SK-N-SH (cell line): Measurements from ENCODE around the gene LRRC43. TPM values are rescaled to one million over a fixed set of nuclear protein-coding genes. Genes with fewer than 3 reads are reported as not detected.

Experiments used
- CTCF ChIA-PET: fragments of 300-600, 350-600 bp; formaldehyde crosslinking; extraction: SDS; loops from one replicate; lab custom pipeline; 2021; lab: Yijun Ruan, JAX
- POLR2A ChIA-PET: fragments of 350-600 bp; sonication (Branson Sonifier 250); formaldehyde crosslinking; extraction: SDS; loops from one replicate; lab custom pipeline; 2020; ENCODE audit warnings: antibody characterized with exemption, inconsistent platforms; lab: Yijun Ruan, JAX
- DNase-seq: peaks from one replicate; pipeline ENCODE4 v3.0.0; 2012
- H2AFZ ChIP-seq: fragments of 200-600 bp; sonication (generic); 2 replicates; pipeline ENCODE4 v1.8.1; 2016; ENCODE audit warnings: antibody characterized with exemption, mild to moderate bottlenecking, low read depth
- H3F3A ChIP-seq: fragments of 200-600 bp; sonication (generic); replicated peaks from 2 replicates; pipeline ENCODE3; 2016; ENCODE audit warnings: antibody characterized with exemption, mild to moderate bottlenecking; ENCODE audit not compliant: insufficient read depth
- H3K27ac ChIP-seq, 2 experiments: fragments of 200-500 bp in 1 of 2; fragments of 200-600 bp in 1 of 2; sonication (Bioruptor generic) in 1 of 2; sonication (generic), shearing (Covaris generic) in 1 of 2; 2 replicates each; pipeline versions ENCODE4 v1.5.1 to v1.6.1; 2014 to 2016; ENCODE audit warnings: low read depth in 2 of 2, inconsistent platforms in 1 of 2, low read length in 1 of 2, mild to moderate bottlenecking in 1 of 2, mixed read lengths in 1 of 2
- H3K27me3 ChIP-seq: fragments of 200-600 bp; sonication (generic), shearing (Covaris generic); 2 replicates; pipeline ENCODE4 v1.6.1; 2016; ENCODE audit warnings: mixed run types; ENCODE audit not compliant: insufficient read depth
- H3K36me3 ChIP-seq, 2 experiments: fragments of 200-500 bp in 1 of 2; fragments of 200-600 bp in 1 of 2; sonication (Bioruptor generic) in 1 of 2; sonication (generic) in 1 of 2; replicated peaks in 1 of 2; 2 replicates each; pipeline versions ENCODE3 to v1.5.1; 2014 to 2016; ENCODE audit warnings: low read length in 1 of 2, mild to moderate bottlenecking in 1 of 2; ENCODE audit not compliant: insufficient read depth in 2 of 2, control insufficient read depth in 1 of 2
- H3K4me1 ChIP-seq, 2 experiments: fragments of 200-500 bp in 1 of 2; fragments of 200-600 bp in 1 of 2; sonication (Bioruptor generic) in 1 of 2; sonication (generic), shearing (Covaris generic) in 1 of 2; 2 replicates each; pipeline versions ENCODE4 v1.5.1 to v1.6.1; 2014 to 2016; ENCODE audit warnings: low read depth in 1 of 2, low read length in 1 of 2, mixed run types in 1 of 2; ENCODE audit not compliant: insufficient read depth in 2 of 2, control insufficient read depth in 1 of 2
- H3K4me2 ChIP-seq: fragments of 200-600 bp; sonication (generic), shearing (Covaris generic); 2 replicates; pipeline ENCODE4 v1.6.1; 2017; ENCODE audit warnings: mixed run types
- H3K4me3 ChIP-seq, 2 experiments: fragments of 200-500 bp in 1 of 2; fragments of 200-600 bp in 1 of 2; sonication (Bioruptor generic) in 1 of 2; sonication (generic), shearing (Covaris generic) in 1 of 2; 2 replicates each; pipeline versions ENCODE4 v1.5.1 to v1.8.1; 2014 to 2016; ENCODE audit warnings: low read depth in 2 of 2, inconsistent platforms in 1 of 2, low read length in 1 of 2, mild to moderate bottlenecking in 1 of 2, mixed read lengths in 1 of 2, moderate library complexity in 1 of 2
- H3K79me2 ChIP-seq: fragments of 200-600 bp; sonication (generic); 2 replicates; pipeline ENCODE4 v1.8.1; 2017; ENCODE audit warnings: mild to moderate bottlenecking; ENCODE audit not compliant: insufficient read depth
- H3K9ac ChIP-seq: fragments of 200-600 bp; sonication (generic); 2 replicates; pipeline ENCODE4 v1.6.1; 2017; ENCODE audit warnings: mixed run types
- H3K9me2 ChIP-seq: fragments of 200-600 bp; sonication (generic); 2 replicates; pipeline ENCODE4 v1.6.1; 2017; ENCODE audit warnings: mixed run types
- H3K9me3 ChIP-seq: fragments of 200-600 bp; sonication (generic); 2 replicates; pipeline ENCODE4 v1.6.1; 2017; ENCODE audit warnings: mixed run types, mild to moderate bottlenecking, moderate library complexity
- H4K20me1 ChIP-seq: fragments of 200-600 bp; sonication (generic); 2 replicates; pipeline ENCODE4 v1.6.1; 2017; ENCODE audit warnings: mild to moderate bottlenecking, mixed run types; ENCODE audit not compliant: insufficient read depth
- CHD2 ChIP-seq: fragments of 150-350 bp; IDR thresholded peaks from 2 replicates; pipeline ENCODE4 v1.6.1; 2018; ENCODE audit warnings: low read length; ENCODE audit not compliant: partially characterized antibody
- ELF1 ChIP-seq: IDR thresholded peaks from 2 replicates; pipeline ENCODE4 v1.4.0; 2012
- FOXJ3 ChIP-seq: sonication (generic); formaldehyde crosslinking; IDR thresholded peaks from 2 replicates; pipeline ENCODE4 v1.5.1; 2020; ENCODE audit warnings: mild to moderate bottlenecking, missing genetic modification reagents
- GABPA ChIP-seq: IDR thresholded peaks from 2 replicates; pipeline ENCODE4 v1.4.0; 2012; ENCODE audit warnings: low read depth, mild to moderate bottlenecking
- GATA2 ChIP-seq: sonication (generic); formaldehyde crosslinking; IDR thresholded peaks from 2 replicates; pipeline ENCODE4 v1.5.0; 2020; ENCODE audit warnings: mild to moderate bottlenecking, missing genetic modification reagents
- JUND ChIP-seq: IDR thresholded peaks from 2 replicates; pipeline ENCODE4 v1.4.0; 2012
- MXI1 ChIP-seq: IDR thresholded peaks from 2 replicates; pipeline ENCODE4 v1.6.1; 2012; ENCODE audit warnings: mild to moderate bottlenecking, low read depth, low read length, improper control_type of control experiment
- NFIC ChIP-seq: IDR thresholded peaks from 2 replicates; pipeline ENCODE4 v1.4.0; 2012; ENCODE audit warnings: borderline replicate concordance
- NRF1 ChIP-seq: IDR thresholded peaks from 2 replicates; pipeline ENCODE4 v1.6.1; 2012; ENCODE audit warnings: low read depth, mild to moderate bottlenecking, low read length
- RAD21 ChIP-seq: IDR thresholded peaks from 2 replicates; pipeline ENCODE4 v1.6.1; 2012; ENCODE audit warnings: mild to moderate bottlenecking, low read length
- RXRA ChIP-seq: IDR thresholded peaks from 2 replicates; pipeline ENCODE4 v1.4.0; 2012; ENCODE audit warnings: low read depth, mild to moderate bottlenecking, borderline replicate concordance
- TAF1 ChIP-seq: IDR thresholded peaks from 2 replicates; pipeline ENCODE4 v1.6.1; 2012; ENCODE audit warnings: low read depth, mild to moderate bottlenecking, low read length, moderate library complexity, borderline replicate concordance
- TCF12 ChIP-seq: IDR thresholded peaks from 2 replicates; pipeline ENCODE4 v1.4.0; 2012
- YY1 ChIP-seq: IDR thresholded peaks from 2 replicates; pipeline ENCODE4 v1.4.0; 2012; ENCODE audit warnings: low read depth, mild to moderate bottlenecking
- WGBS: methylation state at CpG from one replicate; pipeline ENCODE4 v1.1.6; 2017; ENCODE audit warnings: low lambda C conversion rate; 5-methylcytosine and 5-hydroxymethylcytosine counted together
- polyA plus RNA-seq, 3 experiments: library from polyadenylated mRNA; depleted of rRNA; stranded (reverse); fragments of >200 nt; gene quantifications; 2 replicates each; pipeline ENCODE4 v1.2.3, GENCODE V29; 2012
- TF ChIP-seq, protein P1 (sequence below): fragments of 200-600 bp; sonication (generic); IDR thresholded peaks from 2 replicates; pipeline ENCODE4 v1.6.1; 2017; ENCODE audit warnings: antibody characterized with exemption, mild to moderate bottlenecking, moderate library complexity
- TF ChIP-seq, protein P2 (sequence below): IDR thresholded peaks from 2 replicates; pipeline ENCODE4 v1.4.0; 2012; ENCODE audit warnings: low read depth, borderline replicate concordance
- TF ChIP-seq, protein P3 (sequence below): IDR thresholded peaks from 2 replicates; pipeline ENCODE4 v1.4.0; 2012; ENCODE audit warnings: low read depth
- TF ChIP-seq, protein P4 (sequence below): IDR thresholded peaks from 2 replicates; pipeline ENCODE4 v1.6.1; 2012; ENCODE audit warnings: mild to moderate bottlenecking, low read depth, low read length, moderate library complexity
- TF ChIP-seq, protein P5 (sequence below): IDR thresholded peaks from 2 replicates; pipeline ENCODE4; 2012

LRRC43 gene
- polyA plus RNA-seq, 1 of the 3 experiments (the other 2 are of a cell fraction) = 0.94 TPM

DNA sequence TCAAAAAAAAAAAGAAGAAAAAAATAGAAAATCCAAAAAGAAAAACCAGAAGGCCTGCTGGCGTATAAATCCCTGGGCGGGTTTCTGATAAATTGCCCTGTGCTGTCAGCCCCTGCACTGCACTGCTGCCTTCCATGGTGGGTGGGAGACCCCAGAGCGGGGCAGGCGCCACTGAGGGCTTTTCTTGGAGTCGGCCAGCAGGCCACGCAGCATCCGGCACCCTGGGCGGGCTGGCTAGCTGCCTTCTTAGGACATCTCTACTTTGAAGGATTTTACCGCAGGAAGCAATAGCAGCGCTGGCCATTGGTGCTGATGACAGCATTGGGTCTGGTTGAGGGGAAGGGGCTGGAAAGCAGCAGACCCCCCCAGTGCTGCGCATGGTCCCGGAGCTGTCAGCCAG lies 38.0 kb upstream of the LRRC43 start (continued):
- no peak for TF ChIP-seq TAF1
- TF ChIP-seq JUND = no peak
- TF ChIP-seq TCF12 = no peak
- TF ChIP-seq GATA2 (CRISPR knock-in tag) = no peak
- no peak for TF ChIP-seq RAD21
- TF ChIP-seq, protein P1, sequence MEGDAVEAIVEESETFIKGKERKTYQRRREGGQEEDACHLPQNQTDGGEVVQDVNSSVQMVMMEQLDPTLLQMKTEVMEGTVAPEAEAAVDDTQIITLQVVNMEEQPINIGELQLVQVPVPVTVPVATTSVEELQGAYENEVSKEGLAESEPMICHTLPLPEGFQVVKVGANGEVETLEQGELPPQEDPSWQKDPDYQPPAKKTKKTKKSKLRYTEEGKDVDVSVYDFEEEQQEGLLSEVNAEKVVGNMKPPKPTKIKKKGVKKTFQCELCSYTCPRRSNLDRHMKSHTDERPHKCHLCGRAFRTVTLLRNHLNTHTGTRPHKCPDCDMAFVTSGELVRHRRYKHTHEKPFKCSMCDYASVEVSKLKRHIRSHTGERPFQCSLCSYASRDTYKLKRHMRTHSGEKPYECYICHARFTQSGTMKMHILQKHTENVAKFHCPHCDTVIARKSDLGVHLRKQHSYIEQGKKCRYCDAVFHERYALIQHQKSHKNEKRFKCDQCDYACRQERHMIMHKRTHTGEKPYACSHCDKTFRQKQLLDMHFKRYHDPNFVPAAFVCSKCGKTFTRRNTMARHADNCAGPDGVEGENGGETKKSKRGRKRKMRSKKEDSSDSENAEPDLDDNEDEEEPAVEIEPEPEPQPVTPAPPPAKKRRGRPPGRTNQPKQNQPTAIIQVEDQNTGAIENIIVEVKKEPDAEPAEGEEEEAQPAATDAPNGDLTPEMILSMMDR = no peak
- TF ChIP-seq MXI1 = no peak
- TF ChIP-seq GABPA = no peak
- TF ChIP-seq, protein P2, sequence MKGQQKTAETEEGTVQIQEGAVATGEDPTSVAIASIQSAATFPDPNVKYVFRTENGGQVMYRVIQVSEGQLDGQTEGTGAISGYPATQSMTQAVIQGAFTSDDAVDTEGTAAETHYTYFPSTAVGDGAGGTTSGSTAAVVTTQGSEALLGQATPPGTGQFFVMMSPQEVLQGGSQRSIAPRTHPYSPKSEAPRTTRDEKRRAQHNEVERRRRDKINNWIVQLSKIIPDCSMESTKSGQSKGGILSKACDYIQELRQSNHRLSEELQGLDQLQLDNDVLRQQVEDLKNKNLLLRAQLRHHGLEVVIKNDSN = no peak

DNA sequence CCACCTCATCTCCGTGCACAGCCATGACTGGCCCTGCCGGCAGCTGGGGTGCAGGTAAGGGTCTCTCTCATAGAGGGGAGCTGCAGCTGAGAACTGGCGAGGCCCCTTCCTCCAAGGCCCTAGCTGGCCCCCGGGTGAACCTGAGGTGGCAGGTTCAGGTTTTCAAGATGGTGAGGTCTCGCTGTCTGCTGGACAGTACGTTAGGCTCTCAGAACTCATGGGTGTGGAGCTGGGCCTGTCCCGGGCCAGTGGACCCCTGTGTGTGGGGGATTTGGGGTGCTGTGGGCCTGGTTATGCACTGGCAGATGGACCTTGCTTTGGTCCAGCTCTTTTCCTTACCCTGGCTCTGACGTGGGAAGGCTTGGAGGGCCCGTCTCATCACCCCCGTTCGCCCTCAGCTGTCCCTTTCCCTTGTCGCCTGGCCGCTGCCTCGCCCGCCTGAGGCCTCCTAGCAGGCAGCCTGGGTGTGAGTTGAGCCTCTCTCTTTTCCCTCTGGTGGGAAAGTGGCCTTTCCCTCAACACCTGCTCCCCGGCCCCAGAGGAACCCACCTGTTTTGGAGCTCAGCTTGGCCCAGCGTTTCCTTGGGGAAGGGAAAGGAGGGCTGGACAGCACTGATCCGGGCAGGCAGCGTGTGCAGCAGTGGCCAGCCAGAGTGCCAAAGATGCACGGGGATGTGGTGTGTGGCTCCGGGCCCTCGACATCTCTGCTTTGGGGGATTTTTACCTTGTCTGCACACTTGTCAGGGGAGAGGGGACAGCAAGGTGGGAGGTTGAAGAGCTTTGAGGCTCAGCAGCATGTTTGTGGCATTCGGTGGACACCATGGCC lies 37.2 kb upstream of the LRRC43 start:
- ChIA-PET POLR2A (interaction anchor here (1.2 kb wide), 1 partner anchor 10 kb away, joined by 6 read pairs; no protein-coding TSS in a partner anchor), CTCF (interaction anchor here (0.8 to 8.0 kb wide), 3 partner anchors 15 to 45 kb away, joined by 7 to 51 read pairs (median 14); no protein-coding TSS in a partner anchor)
- H4K20me1 ChIP-seq = no peaks in the 10 kb centered on the region
- H3K27ac ChIP-seq = no peak overlapping the region
- no peak overlapping the region for H3K4me3 ChIP-seq
- H3K4me1 ChIP-seq = peaks cover 0 to 2% of the 10 kb centered on the region in 2 experiments; a peak in 1 of 4 replicates
- H3K36me3 ChIP-seq = peaks cover 0 to 26% of the 10 kb centered on the region in 2 experiments
- DNase-seq = no peak
- H3K79me2 ChIP-seq = no peaks in the 10 kb centered on the region
- WGBS = 97% methylated on average over 12 of the region's 23 CpGs
- no peak overlapping the region for H2AFZ ChIP-seq
- H3K9me3 ChIP-seq = no peaks in the 10 kb centered on the region
- H3K27me3 ChIP-seq = no peaks in the 10 kb centered on the region
- no peaks in the 10 kb centered on the region for H3F3A ChIP-seq
- no peaks in the 10 kb centered on the region for H3K9me2 ChIP-seq
- H3K9ac ChIP-seq = no peak overlapping the region
- no peak overlapping the region for H3K4me2 ChIP-seq
- TF ChIP-seq, protein P3, sequence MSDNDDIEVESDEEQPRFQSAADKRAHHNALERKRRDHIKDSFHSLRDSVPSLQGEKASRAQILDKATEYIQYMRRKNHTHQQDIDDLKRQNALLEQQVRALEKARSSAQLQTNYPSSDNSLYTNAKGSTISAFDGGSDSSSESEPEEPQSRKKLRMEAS = no peak
- no peak for TF ChIP-seq CHD2
- TF ChIP-seq, protein P2 = no peak
- TF ChIP-seq, protein P1 = no peak
- TF ChIP-seq, protein P4, sequence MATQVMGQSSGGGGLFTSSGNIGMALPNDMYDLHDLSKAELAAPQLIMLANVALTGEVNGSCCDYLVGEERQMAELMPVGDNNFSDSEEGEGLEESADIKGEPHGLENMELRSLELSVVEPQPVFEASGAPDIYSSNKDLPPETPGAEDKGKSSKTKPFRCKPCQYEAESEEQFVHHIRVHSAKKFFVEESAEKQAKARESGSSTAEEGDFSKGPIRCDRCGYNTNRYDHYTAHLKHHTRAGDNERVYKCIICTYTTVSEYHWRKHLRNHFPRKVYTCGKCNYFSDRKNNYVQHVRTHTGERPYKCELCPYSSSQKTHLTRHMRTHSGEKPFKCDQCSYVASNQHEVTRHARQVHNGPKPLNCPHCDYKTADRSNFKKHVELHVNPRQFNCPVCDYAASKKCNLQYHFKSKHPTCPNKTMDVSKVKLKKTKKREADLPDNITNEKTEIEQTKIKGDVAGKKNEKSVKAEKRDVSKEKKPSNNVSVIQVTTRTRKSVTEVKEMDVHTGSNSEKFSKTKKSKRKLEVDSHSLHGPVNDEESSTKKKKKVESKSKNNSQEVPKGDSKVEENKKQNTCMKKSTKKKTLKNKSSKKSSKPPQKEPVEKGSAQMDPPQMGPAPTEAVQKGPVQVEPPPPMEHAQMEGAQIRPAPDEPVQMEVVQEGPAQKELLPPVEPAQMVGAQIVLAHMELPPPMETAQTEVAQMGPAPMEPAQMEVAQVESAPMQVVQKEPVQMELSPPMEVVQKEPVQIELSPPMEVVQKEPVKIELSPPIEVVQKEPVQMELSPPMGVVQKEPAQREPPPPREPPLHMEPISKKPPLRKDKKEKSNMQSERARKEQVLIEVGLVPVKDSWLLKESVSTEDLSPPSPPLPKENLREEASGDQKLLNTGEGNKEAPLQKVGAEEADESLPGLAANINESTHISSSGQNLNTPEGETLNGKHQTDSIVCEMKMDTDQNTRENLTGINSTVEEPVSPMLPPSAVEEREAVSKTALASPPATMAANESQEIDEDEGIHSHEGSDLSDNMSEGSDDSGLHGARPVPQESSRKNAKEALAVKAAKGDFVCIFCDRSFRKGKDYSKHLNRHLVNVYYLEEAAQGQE = no peak
- TF ChIP-seq RXRA = no peak
- TF ChIP-seq MXI1 = no peak
- no peak for TF ChIP-seq YY1
- no peak for TF ChIP-seq RAD21
- TF ChIP-seq, protein P5, sequence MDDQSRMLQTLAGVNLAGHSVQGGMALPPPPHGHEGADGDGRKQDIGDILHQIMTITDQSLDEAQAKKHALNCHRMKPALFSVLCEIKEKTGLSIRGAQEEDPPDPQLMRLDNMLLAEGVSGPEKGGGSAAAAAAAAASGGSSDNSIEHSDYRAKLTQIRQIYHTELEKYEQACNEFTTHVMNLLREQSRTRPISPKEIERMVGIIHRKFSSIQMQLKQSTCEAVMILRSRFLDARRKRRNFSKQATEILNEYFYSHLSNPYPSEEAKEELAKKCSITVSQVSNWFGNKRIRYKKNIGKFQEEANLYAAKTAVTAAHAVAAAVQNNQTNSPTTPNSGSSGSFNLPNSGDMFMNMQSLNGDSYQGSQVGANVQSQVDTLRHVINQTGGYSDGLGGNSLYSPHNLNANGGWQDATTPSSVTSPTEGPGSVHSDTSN = no peak
- no peak for TF ChIP-seq NRF1
- no peak for TF ChIP-seq NFIC
- no peak for TF ChIP-seq ELF1
- no peak for TF ChIP-seq FOXJ3 (CRISPR knock-in tag)
